HEK293 (cell line): Measurements from ENCODE around the gene SLC35E1.

Experiments
- CTCF ChIP-seq: fragments of 450-650 bp; formaldehyde crosslinking; IDR thresholded peaks from 2 replicates; pipeline ENCODE4 v1.5.1; 2016; ENCODE audit warnings: missing biosample characterization, missing genetic modification characterization
- MYNN ChIP-seq: fragments of 450-650 bp; formaldehyde crosslinking; IDR thresholded peaks from 2 replicates; pipeline ENCODE4 v1.5.1; 2016; ENCODE audit warnings: missing biosample characterization, missing genetic modification characterization, borderline replicate concordance
- PBX3 ChIP-seq: sonication (generic); formaldehyde crosslinking; IDR thresholded peaks from 2 replicates; pipeline ENCODE4 v1.8.1; 2022; ENCODE audit warnings: mild to moderate bottlenecking, moderate library complexity, missing genetic modification reagents
- REST ChIP-seq: fragments of 450-650 bp; formaldehyde crosslinking; IDR thresholded peaks from 2 replicates; pipeline ENCODE4 v1.5.1; 2016; ENCODE audit warnings: missing biosample characterization, missing genetic modification characterization
- ZBTB20 ChIP-seq: fragments of 450-650 bp; formaldehyde crosslinking; IDR thresholded peaks from 2 replicates; pipeline ENCODE4 v1.5.1; 2016; ENCODE audit warnings: missing biosample characterization, missing genetic modification characterization
- ZFP37 ChIP-seq: fragments of 450-650 bp; formaldehyde crosslinking; IDR thresholded peaks from 2 replicates; pipeline ENCODE4 v1.5.1; 2016; ENCODE audit warnings: missing biosample characterization, missing genetic modification characterization
- ZNF133 ChIP-seq: fragments of 450-650 bp; formaldehyde crosslinking; IDR thresholded peaks from 2 replicates; pipeline ENCODE4 v1.5.1; 2016; ENCODE audit warnings: missing biosample characterization, missing genetic modification characterization
- ZNF202 ChIP-seq: fragments of 450-650 bp; formaldehyde crosslinking; IDR thresholded peaks from 2 replicates; pipeline ENCODE4 v1.5.1; 2016; ENCODE audit warnings: missing biosample characterization, missing genetic modification characterization, borderline replicate concordance
- ZNF274 ChIP-seq, 2 experiments: fragments of 200-500 bp in 1 of 2; fragments of 450-650 bp in 1 of 2; sonication (Bioruptor generic) in 1 of 2; formaldehyde crosslinking in 1 of 2; IDR thresholded peaks; 2 replicates each; pipeline versions ENCODE4 v1.5.1 to v1.6.1; 2014 to 2016; ENCODE audit warnings: borderline replicate concordance in 1 of 2, inconsistent platforms in 1 of 2, low read length in 1 of 2, missing biosample characterization in 1 of 2, missing genetic modification characterization in 1 of 2
- ZNF280D ChIP-seq: fragments of 450-650 bp; formaldehyde crosslinking; IDR thresholded peaks from 2 replicates; pipeline ENCODE4 v1.5.1; 2016; ENCODE audit warnings: missing biosample characterization, missing genetic modification characterization
- ZNF324 ChIP-seq: fragments of 450-650 bp; formaldehyde crosslinking; IDR thresholded peaks from 2 replicates; pipeline ENCODE4 v1.5.1; 2016; ENCODE audit warnings: missing biosample characterization, missing genetic modification characterization
- ZNF488 ChIP-seq: fragments of 450-650 bp; formaldehyde crosslinking; IDR thresholded peaks from 2 replicates; pipeline ENCODE4 v1.5.1; 2016; ENCODE audit warnings: missing biosample characterization, missing genetic modification characterization
- ZNF707 ChIP-seq: fragments of 450-650 bp; formaldehyde crosslinking; IDR thresholded peaks from 2 replicates; pipeline ENCODE4 v1.5.1; 2016; ENCODE audit warnings: missing biosample characterization, missing genetic modification characterization

GRCh38 chr19:16506961-16507360 lies 65.3 kb downstream of the SLC35E1 start:
- TF ChIP-seq CTCF (no peak), ZNF324 (tag by site-specific recombination) (no peak), ZFP37 (tag by site-specific recombination) (no peak), ZBTB20 (no peak), PBX3 (CRISPR knock-in tag) (no peak), ZNF202 (no peak), MYNN (tag by site-specific recombination) (no peak), REST (tag by site-specific recombination) (no peak), ZNF133 (tag by site-specific recombination) (no peak), ZNF280D (tag by site-specific recombination) (no peak), ZNF274 (IDR thresholded peaks at IDR 0.05; ENCODE audit: low read length) (no peak), ZNF274 (tag by site-specific recombination; IDR thresholded peaks at IDR 0.05; ENCODE audit: borderline replicate concordance) (no peak), ZNF488 (tag by site-specific recombination) (no peak), ZNF707 (tag by site-specific recombination) (no peak)
